ENCODE measurements around the gene CHAT. TPM values are rescaled to one million over a fixed set of nuclear protein-coding genes. Genes with fewer than 3 reads are reported as not detected.

Gene CHAT
- total RNA-seq, 1 experiment from 2014 or later, result not detected

GRCh38 chr10:49700211-49700610, 86.4 kb downstream of the CHAT start:
- Histone ChIP-seq H2BK12ac (ENCODE audit: insufficient read length, low read depth, low read length) (no peak overlapping the region), H4K8ac (replicated peaks; ENCODE audit: insufficient read length, low read depth, low read length) (no peak overlapping the region), H2BK20ac (ENCODE audit: low read depth, low read length, poor library complexity, severe bottlenecking) (no peak overlapping the region), H3K27ac (ENCODE audit: insufficient read length, low read depth, low read length) (no peak overlapping the region), H3K23me2 (ENCODE audit: insufficient read length, low read depth, low read length, poor library complexity, severe bottlenecking) (no peaks in the 10 kb centered on the region), H3K18ac (ENCODE audit: insufficient read length, low read depth, low read length) (no peak overlapping the region), H3K23ac (ENCODE audit: insufficient read length, low read depth, low read length) (no peak overlapping the region), H3K56ac (ENCODE audit: insufficient read length, low read depth, low read length) (no peak overlapping the region), H3K79me1 (ENCODE audit: insufficient read depth, low read depth, low read length, poor library complexity, severe bottlenecking) (no peaks in the 10 kb centered on the region), H4K91ac (ENCODE audit: insufficient read length, low read depth, low read length) (no peak overlapping the region), H3K9ac (ENCODE audit: extremely low read depth, insufficient read length, low read length) (no peak overlapping the region), H3K4me1 (ENCODE audit: insufficient read depth, low read length) (no peaks in the 10 kb centered on the region; the same call in 1 of the 2 replicates), H4K20me1 (ENCODE audit: control insufficient read depth, insufficient read depth, insufficient read length) (no peaks in the 10 kb centered on the region), H2BK5ac (ENCODE audit: insufficient read length, low read length) (no peak overlapping the region), H2BK120ac (ENCODE audit: low read depth, low read length, poor library complexity, severe bottlenecking) (no peak overlapping the region), H2AFZ (ENCODE audit: low read length) (no peak overlapping the region), H3T11ph (ENCODE audit: low read length) (no peak overlapping the region), H3K27me3 (ENCODE audit: insufficient read depth, low read length) (peaks cover 3% of the 10 kb centered on the region; the same call in 1 of the 2 replicates), H3K9me3 (ENCODE audit: control insufficient read depth, low read depth, low read length) (no peaks in the 10 kb centered on the region), H3K4ac (ENCODE audit: low read depth, low read length) (no peak overlapping the region), H4K5ac (ENCODE audit: insufficient read length, low read depth, low read length) (no peak overlapping the region), H3K79me2 (ENCODE audit: insufficient read depth, low read length) (no peaks in the 10 kb centered on the region), H2AK5ac (ENCODE audit: insufficient read length, low read length) (no peak overlapping the region), H3K4me2 (ENCODE audit: insufficient read depth, insufficient read length, low read length) (no peak overlapping the region), H3K14ac (ENCODE audit: insufficient read depth, low read length) (no peak overlapping the region), H2BK15ac (ENCODE audit: low read depth, low read length) (no peak overlapping the region)
- DNase-seq, result no peak
- peaks cover 5 to 10% of the 10 kb centered on the region in 2 experiments; a peak in 4 of 5 replicates for H3K9me3 Mint-ChIP-seq
- no peak overlapping the region for H3K4me3 Mint-ChIP-seq
- peaks cover 65% of the 10 kb centered on the region for H3K27me3 Mint-ChIP-seq (ENCODE audit: low read depth)
- no peak for TF ChIP-seq CTCF (conservative IDR thresholded peaks at IDR 0.05)
- H3K4me1 Mint-ChIP-seq, result peaks cover 10 to 16% of the 10 kb centered on the region in 2 experiments
- H3K27ac Mint-ChIP-seq, result no peak overlapping the region
- WGBS (ENCODE audit: extremely low coverage, insufficient read length, low lambda C conversion rate), result no CpG with 5 or more reads among the region's 3 CpGs
- H3K36me3 Mint-ChIP-seq (ENCODE audit: insufficient read depth in 1 of 3, low read depth in 3 of 3), result peaks cover 0 to 4% (median 0%) of the 10 kb centered on the region in 3 experiments; a peak in 1 of 7 replicates
